GM19023 (cell line): ENCODE measurements around the gene CDT1.

Experiments used
- ATAC-seq: cut with Tn5 transposase; IDR thresholded peaks from one replicate; pipeline ENCODE4 v1.9.1; 2021; ENCODE audit warnings: mild to moderate bottlenecking, moderate library complexity; ENCODE audit not compliant: unreplicated experiment

CDT1 gene

GRCh38 chr16:88803264-88803987 is at the start of gene CDT1:
Gene CDT1, plus strand, starts transcription at chr16:88803789. Its CDS starts 43 bp downstream, at chr16:88803832.
- no peak for ATAC-seq

- no peak for ATAC-seq
Observed at GRCh38 chr16:88754109-88754911, 49.3 kb upstream of the CDT1 start.

GRCh38 chr16:88754912-88755744 is 48.5 kb upstream of the CDT1 start:
- ATAC-seq, result no peak

GRCh38 chr16:88755745-88756443 is 47.7 kb upstream of the CDT1 start:
- no peak for ATAC-seq

GRCh38 chr16:88758227-88758943 is 45.2 kb upstream of the CDT1 start:
- ATAC-seq, result no peak

- no peak for ATAC-seq
Observed at GRCh38 chr16:88758944-88759244, 44.7 kb upstream of the CDT1 start.

GRCh38 chr16:88759245-88759975 is 44.2 kb upstream of the CDT1 start:
- no peak for ATAC-seq

- ATAC-seq, result no peak
Observed at GRCh38 chr16:88759976-88760350, 43.6 kb upstream of the CDT1 start.

GRCh38 chr16:88760424-88761142 is 43.0 kb upstream of the CDT1 start:
- no peak for ATAC-seq

GRCh38 chr16:88761143-88761534 is 42.5 kb upstream of the CDT1 start:
- ATAC-seq, result no peak

GRCh38 chr16:88761830-88762229 is 41.8 kb upstream of the CDT1 start:
- no peak for ATAC-seq

GRCh38 chr16:88762258-88762870 is 41.2 kb upstream of the CDT1 start:
- no peak for ATAC-seq

GRCh38 chr16:88762941-88763340 is 40.6 kb upstream of the CDT1 start:
- no peak for ATAC-seq

- no peak for ATAC-seq
Observed at GRCh38 chr16:88763502-88764053, 40.0 kb upstream of the CDT1 start.

GRCh38 chr16:88764080-88764479 is 39.5 kb upstream of the CDT1 start:
- ATAC-seq, result no peak

- ATAC-seq, result no peak
Observed at GRCh38 chr16:88764913-88765349, 38.7 kb upstream of the CDT1 start.

- ATAC-seq, result no peak
Observed at GRCh38 chr16:88766975-88767374, 36.6 kb upstream of the CDT1 start.

GRCh38 chr16:88767546-88768070 is 36.0 kb upstream of the CDT1 start:
- no peak for ATAC-seq
